ENCODE data around the gene SUN1. TPM values are rescaled to one million over a fixed set of nuclear protein-coding genes. Genes with fewer than 3 reads are reported as not detected.

Gene SUN1
- total and polyA plus RNA-seq, 10 of the 15 experiments (the other 5 are each of a cell fraction or from before 2014, with no cell fraction given), result 27.8 to 107 (median 65.8) TPM

- ChIA-PET CTCF (interaction anchor here (1.0 kb wide), 1 partner anchor 66 kb away, joined by 3 read pairs; no protein-coding TSS in a partner anchor), RAD21 (ENCODE audit: unreplicated experiment) (interaction anchor here (0.7 kb wide), 1 partner anchor 77 kb away, joined by 3 read pairs; no protein-coding TSS in a partner anchor), SMC1A (ENCODE audit: uncharacterized antibody, unreplicated experiment) (interaction anchor here (1.4 kb wide), 1 partner anchor 62 kb away, joined by 4 read pairs; no protein-coding TSS in a partner anchor), POLR2A (no interaction called here)
- Histone ChIP-seq H3K4me2 (ENCODE audit: control insufficient read depth, insufficient read depth) (no peak overlapping the region), H3K27me3 (replicated peaks in 1 of 2; ENCODE audit: control insufficient read depth in 2 of 2, insufficient read depth in 2 of 2, low read length in 1 of 2) (no peaks in the 10 kb centered on the region), H3K79me2 (ENCODE audit: control insufficient read depth, insufficient read depth, low read length) (no peaks in the 10 kb centered on the region; the same call in none of the 2 replicates), H3K4me3 (no peak overlapping the region), H3K27ac (ENCODE audit: control insufficient read depth, insufficient read depth) (no peak overlapping the region), H3K9ac (ENCODE audit: control insufficient read depth, insufficient read depth, low read length) (no peak overlapping the region), H3K4me1 (ENCODE audit: control insufficient read depth, insufficient read depth, low read length) (peaks cover 16% of the 10 kb centered on the region), H2AFZ (ENCODE audit: control insufficient read depth, low read depth, low read length) (no peak overlapping the region), H3K36me3 (ENCODE audit: control insufficient read depth in 2 of 2, insufficient read depth in 2 of 2, low read length in 1 of 2) (peaks cover 0 to 3% of the 10 kb centered on the region in 2 experiments; a peak in 2 of 4 replicates), H3K9me3 (replicated peaks; ENCODE audit: control insufficient read depth, insufficient read depth, low read length) (no peaks in the 10 kb centered on the region), H4K20me1 (ENCODE audit: control insufficient read depth, insufficient read depth) (no peaks in the 10 kb centered on the region)
- 86% methylated on average over 35 of the region's 41 CpGs for WGBS (ENCODE audit: insufficient coverage, insufficient replicate concordance, low lambda C conversion rate, missing lambda C conversion rate)
- FAIRE-seq, result no peak
- TF ChIP-seq CBX3 (IDR thresholded peaks at IDR 0.05; ENCODE audit: borderline replicate concordance, low read depth) (no peak), BCL11A (IDR thresholded peaks at IDR 0.05; ENCODE audit: low read depth, low read length) (no peak), NR2C2 (IDR thresholded peaks at IDR 0.05; ENCODE audit: borderline replicate concordance, control insufficient read depth, insufficient read length, low read depth) (no peak), LARP7 (IDR thresholded peaks at IDR 0.05) (no peak), ZNF274 (IDR thresholded peaks at IDR 0.05; ENCODE audit: insufficient read depth, insufficient read length) (no peak), STAT3 (IDR thresholded peaks at IDR 0.05; ENCODE audit: low read depth, low read length) (no peak), RAD21 (IDR thresholded peaks at IDR 0.05; ENCODE audit: insufficient read depth, low read depth, low read length) (no peak), EP300 (IDR thresholded peaks at IDR 0.05; ENCODE audit: borderline replicate concordance in 1 of 2, control insufficient read depth in 1 of 2, low read depth in 2 of 2, low read length in 2 of 2) (no peak), ZNF622 (IDR thresholded peaks at IDR 0.05) (no peak), CBFB (IDR thresholded peaks at IDR 0.05; ENCODE audit: low read depth) (no peak), IKZF2 (IDR thresholded peaks at IDR 0.05) (no peak), ZBED1 (IDR thresholded peaks at IDR 0.05; ENCODE audit: borderline replicate concordance) (no peak), NFXL1 (IDR thresholded peaks at IDR 0.05; ENCODE audit: borderline replicate concordance) (no peak), RCOR1 (conservative IDR thresholded peaks at IDR 0.05; ENCODE audit: low read depth, low read length) (no peak)
- TF ChIP-seq, protein P1, sequence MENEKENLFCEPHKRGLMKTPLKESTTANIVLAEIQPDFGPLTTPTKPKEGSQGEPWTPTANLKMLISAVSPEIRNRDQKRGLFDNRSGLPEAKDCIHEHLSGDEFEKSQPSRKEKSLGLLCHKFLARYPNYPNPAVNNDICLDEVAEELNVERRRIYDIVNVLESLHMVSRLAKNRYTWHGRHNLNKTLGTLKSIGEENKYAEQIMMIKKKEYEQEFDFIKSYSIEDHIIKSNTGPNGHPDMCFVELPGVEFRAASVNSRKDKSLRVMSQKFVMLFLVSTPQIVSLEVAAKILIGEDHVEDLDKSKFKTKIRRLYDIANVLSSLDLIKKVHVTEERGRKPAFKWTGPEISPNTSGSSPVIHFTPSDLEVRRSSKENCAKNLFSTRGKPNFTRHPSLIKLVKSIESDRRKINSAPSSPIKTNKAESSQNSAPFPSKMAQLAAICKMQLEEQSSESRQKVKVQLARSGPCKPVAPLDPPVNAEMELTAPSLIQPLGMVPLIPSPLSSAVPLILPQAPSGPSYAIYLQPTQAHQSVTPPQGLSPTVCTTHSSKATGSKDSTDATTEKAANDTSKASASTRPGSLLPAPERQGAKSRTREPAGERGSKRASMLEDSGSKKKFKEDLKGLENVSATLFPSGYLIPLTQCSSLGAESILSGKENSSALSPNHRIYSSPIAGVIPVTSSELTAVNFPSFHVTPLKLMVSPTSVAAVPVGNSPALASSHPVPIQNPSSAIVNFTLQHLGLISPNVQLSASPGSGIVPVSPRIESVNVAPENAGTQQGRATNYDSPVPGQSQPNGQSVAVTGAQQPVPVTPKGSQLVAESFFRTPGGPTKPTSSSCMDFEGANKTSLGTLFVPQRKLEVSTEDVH (IDR thresholded peaks at IDR 0.05; ENCODE audit: low read depth, partially characterized antibody), result no peak
- TF ChIP-seq, protein P2, sequence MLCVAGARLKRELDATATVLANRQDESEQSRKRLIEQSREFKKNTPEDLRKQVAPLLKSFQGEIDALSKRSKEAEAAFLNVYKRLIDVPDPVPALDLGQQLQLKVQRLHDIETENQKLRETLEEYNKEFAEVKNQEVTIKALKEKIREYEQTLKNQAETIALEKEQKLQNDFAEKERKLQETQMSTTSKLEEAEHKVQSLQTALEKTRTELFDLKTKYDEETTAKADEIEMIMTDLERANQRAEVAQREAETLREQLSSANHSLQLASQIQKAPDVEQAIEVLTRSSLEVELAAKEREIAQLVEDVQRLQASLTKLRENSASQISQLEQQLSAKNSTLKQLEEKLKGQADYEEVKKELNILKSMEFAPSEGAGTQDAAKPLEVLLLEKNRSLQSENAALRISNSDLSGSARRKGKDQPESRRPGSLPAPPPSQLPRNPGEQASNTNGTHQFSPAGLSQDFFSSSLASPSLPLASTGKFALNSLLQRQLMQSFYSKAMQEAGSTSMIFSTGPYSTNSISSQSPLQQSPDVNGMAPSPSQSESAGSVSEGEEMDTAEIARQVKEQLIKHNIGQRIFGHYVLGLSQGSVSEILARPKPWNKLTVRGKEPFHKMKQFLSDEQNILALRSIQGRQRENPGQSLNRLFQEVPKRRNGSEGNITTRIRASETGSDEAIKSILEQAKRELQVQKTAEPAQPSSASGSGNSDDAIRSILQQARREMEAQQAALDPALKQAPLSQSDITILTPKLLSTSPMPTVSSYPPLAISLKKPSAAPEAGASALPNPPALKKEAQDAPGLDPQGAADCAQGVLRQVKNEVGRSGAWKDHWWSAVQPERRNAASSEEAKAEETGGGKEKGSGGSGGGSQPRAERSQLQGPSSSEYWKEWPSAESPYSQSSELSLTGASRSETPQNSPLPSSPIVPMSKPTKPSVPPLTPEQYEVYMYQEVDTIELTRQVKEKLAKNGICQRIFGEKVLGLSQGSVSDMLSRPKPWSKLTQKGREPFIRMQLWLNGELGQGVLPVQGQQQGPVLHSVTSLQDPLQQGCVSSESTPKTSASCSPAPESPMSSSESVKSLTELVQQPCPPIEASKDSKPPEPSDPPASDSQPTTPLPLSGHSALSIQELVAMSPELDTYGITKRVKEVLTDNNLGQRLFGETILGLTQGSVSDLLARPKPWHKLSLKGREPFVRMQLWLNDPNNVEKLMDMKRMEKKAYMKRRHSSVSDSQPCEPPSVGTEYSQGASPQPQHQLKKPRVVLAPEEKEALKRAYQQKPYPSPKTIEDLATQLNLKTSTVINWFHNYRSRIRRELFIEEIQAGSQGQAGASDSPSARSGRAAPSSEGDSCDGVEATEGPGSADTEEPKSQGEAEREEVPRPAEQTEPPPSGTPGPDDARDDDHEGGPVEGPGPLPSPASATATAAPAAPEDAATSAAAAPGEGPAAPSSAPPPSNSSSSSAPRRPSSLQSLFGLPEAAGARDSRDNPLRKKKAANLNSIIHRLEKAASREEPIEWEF (IDR thresholded peaks at IDR 0.05; ENCODE audit: insufficient replicate concordance, low read depth, low read length), result no peak
- BruUV-seq (replicated peaks), result no TSS peak
- no peak for ATAC-seq
- DNase-seq (ENCODE audit: low read depth, low spot score), result no peak
- intact Hi-C loops (cut with micrococcal nuclease; ENCODE audit: unreplicated experiment) (no loop called here), in situ Hi-C loops (cut with MboI) (no loop called here)
Observed at GRCh38 chr7:911791-912480, 79.7 kb downstream of the SUN1 start.
